ENCODE results near the gene CZIB. TPM values are rescaled to one million over a fixed set of nuclear protein-coding genes. Genes with fewer than 3 reads are reported as not detected.
A peak's percentile ranks its signal among the peaks of the same experiment; 100 is the strongest.

CZIB gene
- polyA plus RNA-seq, 3 donors: 55.3 to 62.2 (median 58.2) TPM

- no peak for TF ChIP-seq CTCF (IDR thresholded peaks at IDR 0.05)
- Histone ChIP-seq H3K4me3 (replicated peaks in 1 of 3; ENCODE audit: low read depth in 2 of 3, low read length in 3 of 3) (no peak overlapping the region), H4K20me1 (ENCODE audit: insufficient read depth, low read length) (no peaks in the 10 kb centered on the region), H3K27me3 (ENCODE audit: control insufficient read depth in 2 of 2, insufficient read depth in 2 of 2, low read length in 2 of 2) (no peaks in the 10 kb centered on the region), H3K4me2 (replicated peaks; ENCODE audit: extremely low read depth, low read length, poor library complexity, severe bottlenecking) (no peak overlapping the region), H3K79me2 (ENCODE audit: insufficient read depth, low read length) (no peaks in the 10 kb centered on the region), H2AFZ (ENCODE audit: insufficient read depth, low read depth, low read length, poor library complexity, severe bottlenecking) (no peak overlapping the region), H3K9ac (ENCODE audit: insufficient read depth, low read length, poor library complexity, severe bottlenecking) (no peak overlapping the region), H3K4me1 (ENCODE audit: control insufficient read depth in 1 of 2, insufficient read depth in 2 of 2, low read length in 2 of 2) (no peaks in the 10 kb centered on the region), H3K27ac (ENCODE audit: low read depth in 1 of 2, low read length in 2 of 2) (no peak overlapping the region), H3K36me3 (replicated peaks in 1 of 2; ENCODE audit: control insufficient read depth in 1 of 2, insufficient read depth in 2 of 2, low read length in 2 of 2) (peaks cover 67 to 97% of the 10 kb centered on the region in 2 donors), H3K9me3 (replicated peaks in 1 of 2; ENCODE audit: control insufficient read depth in 1 of 2, insufficient read depth in 1 of 2, low read length in 2 of 2) (no peaks in the 10 kb centered on the region)
- Mint-ChIP-seq H3K4me1 (no peaks in the 10 kb centered on the region), H3K27me3 (ENCODE audit: low read depth in 3 of 3) (peaks cover 0 to 2% (median 0%) of the 10 kb centered on the region in 3 donors), H3K9me3 (no peaks in the 10 kb centered on the region), H3K4me3 (no peak overlapping the region), H3K27ac (peak overlapping the region in 1 of 7 donors; percentile 19), H3K36me3 (peaks cover 76 to 80% of the 10 kb centered on the region in 2 donors)
- no peak for DNase-seq
- intact Hi-C loops (cut with micrococcal nuclease): no loop called here
- 100% methylated on average over 4 of the region's 4 CpGs for WGBS (ENCODE audit: insufficient coverage)
These were observed 34.6 kb upstream of the CZIB start for GRCh38 chr1:53255031-53255430.

GRCh38 chr1:53254011-53254640 is 33.7 kb upstream of the CZIB start:
- Mint-ChIP-seq H3K27ac (peak overlapping the region in 1 of 7 donors; percentile 52), H3K9me3 (no peaks in the 10 kb centered on the region), H3K4me3 (no peak overlapping the region), H3K4me1 (no peaks in the 10 kb centered on the region), H3K36me3 (peaks cover 74 to 81% of the 10 kb centered on the region in 2 donors), H3K27me3 (ENCODE audit: low read depth in 3 of 3) (peaks cover 0 to 2% (median 0%) of the 10 kb centered on the region in 3 donors)
- intact Hi-C loops (cut with micrococcal nuclease): no loop called here
- Histone ChIP-seq H4K20me1 (ENCODE audit: insufficient read depth, low read length) (no peaks in the 10 kb centered on the region), H3K4me3 (replicated peaks in 1 of 3; ENCODE audit: low read depth in 2 of 3, low read length in 3 of 3) (no peak overlapping the region), H3K4me1 (ENCODE audit: control insufficient read depth in 1 of 2, insufficient read depth in 2 of 2, low read length in 2 of 2) (no peaks in the 10 kb centered on the region), H3K79me2 (ENCODE audit: insufficient read depth, low read length) (no peaks in the 10 kb centered on the region), H3K4me2 (replicated peaks; ENCODE audit: extremely low read depth, low read length, poor library complexity, severe bottlenecking) (no peak overlapping the region), H3K9ac (ENCODE audit: insufficient read depth, low read length, poor library complexity, severe bottlenecking) (no peak overlapping the region), H2AFZ (ENCODE audit: insufficient read depth, low read depth, low read length, poor library complexity, severe bottlenecking) (no peak overlapping the region), H3K36me3 (replicated peaks in 1 of 2; ENCODE audit: control insufficient read depth in 1 of 2, insufficient read depth in 2 of 2, low read length in 2 of 2) (peaks cover 70 to 97% of the 10 kb centered on the region in 2 donors), H3K9me3 (replicated peaks in 1 of 2; ENCODE audit: control insufficient read depth in 1 of 2, insufficient read depth in 1 of 2, low read length in 2 of 2) (no peaks in the 10 kb centered on the region), H3K27ac (ENCODE audit: low read depth in 1 of 2, low read length in 2 of 2) (no peak overlapping the region), H3K27me3 (ENCODE audit: control insufficient read depth in 2 of 2, insufficient read depth in 2 of 2, low read length in 2 of 2) (no peaks in the 10 kb centered on the region)
- DNase-seq: no peak
- WGBS (ENCODE audit: insufficient coverage): 100% methylated on average over 1 of the region's 4 CpGs
- no peak for TF ChIP-seq CTCF (IDR thresholded peaks at IDR 0.05)

All from CD14-positive monocyte (primary cell).